IMR-90 (cell line): Measurements from ENCODE around the gene RTP5. TPM values are rescaled to one million over a fixed set of nuclear protein-coding genes. Genes with fewer than 3 reads are reported as not detected.

Experiments used
- ATAC-seq: fragments of 200-7000 bp; cut with Tn5 transposase; 2 replicates; pipeline ENCODE4 v1.9.1; 2020; ENCODE audit warnings: low read depth, mild to moderate bottlenecking, moderate library complexity
- BruUV-seq: library from RNA; stranded (reverse); fragments of 400-500 nt; replicated peaks from 2 replicates; lab custom pipeline; 2021; lab: Mats Ljungman, UMichigan
- CTCF ChIA-PET: fragments of 300-600 bp; formaldehyde crosslinking; extraction: SDS; loops from one replicate; lab custom pipeline; 2021; ENCODE audit warnings: antibody characterized with exemption; lab: Yijun Ruan, JAX
- POLR2A ChIA-PET: fragments of 300-600 bp; sonication (Branson Sonifier 250); formaldehyde crosslinking; loops from one replicate; lab custom pipeline; 2022; ENCODE audit warnings: antibody characterized with exemption; ENCODE audit not compliant: unreplicated experiment; lab: Charles Lee
- DNase-seq: peaks from one replicate; pipeline ENCODE4 v3.0.0; 2013
- H2AFZ ChIP-seq: replicated peaks from 2 replicates; pipeline ENCODE3; 2013; ENCODE audit warnings: low read length, mild to moderate bottlenecking; ENCODE audit not compliant: poor library complexity
- H2AK5ac ChIP-seq: 2 replicates; pipeline ENCODE4 v1.6.1; 2013; ENCODE audit warnings: low read depth, low read length, inconsistent platforms
- H2AK9ac ChIP-seq: replicated peaks from 2 replicates; pipeline ENCODE3; 2013; ENCODE audit warnings: mild to moderate bottlenecking, low read depth, low read length, moderate library complexity; ENCODE audit not compliant: poor library complexity
- H2BK120ac ChIP-seq: 2 replicates; pipeline ENCODE4 v1.6.1; 2013; ENCODE audit warnings: low read depth, low read length, inconsistent platforms
- H2BK15ac ChIP-seq: 3 replicates; pipeline ENCODE4 v1.6.1; 2013; ENCODE audit warnings: low read depth, low read length, inconsistent platforms
- H2BK20ac ChIP-seq: 2 replicates; pipeline ENCODE4 v1.6.1; 2013; ENCODE audit warnings: low read depth, mild to moderate bottlenecking, inconsistent platforms, low read length, moderate library complexity
- H2BK5ac ChIP-seq: 2 replicates; pipeline ENCODE4 v1.6.1; 2013; ENCODE audit warnings: mild to moderate bottlenecking, low read depth, low read length, inconsistent platforms; ENCODE audit not compliant: poor library complexity, severe bottlenecking
- H3K14ac ChIP-seq: replicated peaks from 2 replicates; pipeline ENCODE4 v1.6.1; 2013; ENCODE audit warnings: low read depth, low read length, inconsistent platforms
- H3K18ac ChIP-seq: 2 replicates; pipeline ENCODE4 v1.6.1; 2013; ENCODE audit warnings: low read depth, low read length, control low read depth
- H3K23ac ChIP-seq: 2 replicates; pipeline ENCODE4 v1.6.1; 2013; ENCODE audit warnings: low read depth, low read length, inconsistent platforms
- H3K27ac ChIP-seq: 2 replicates; pipeline ENCODE4 v1.5.1; 2013; ENCODE audit warnings: mild to moderate bottlenecking, control low read depth, low read length; ENCODE audit not compliant: insufficient read depth
- H3K27me3 ChIP-seq: 2 replicates; pipeline ENCODE4 v1.6.1; 2013; ENCODE audit warnings: low read length; ENCODE audit not compliant: control insufficient read depth, insufficient read depth
- H3K36me3 ChIP-seq: 2 replicates; pipeline ENCODE4 v1.6.1; 2013; ENCODE audit warnings: low read length, mixed read lengths; ENCODE audit not compliant: control insufficient read depth, insufficient read depth
- H3K4ac ChIP-seq: 2 replicates; pipeline ENCODE4 v1.6.1; 2013; ENCODE audit warnings: low read depth, low read length, inconsistent platforms
- H3K4me1 ChIP-seq: 2 replicates; pipeline ENCODE4 v1.6.1; 2013; ENCODE audit warnings: low read length, mixed read lengths; ENCODE audit not compliant: control insufficient read depth, insufficient read depth
- H3K4me2 ChIP-seq: 2 replicates; pipeline ENCODE4 v1.6.1; 2013; ENCODE audit warnings: low read depth, mild to moderate bottlenecking, control low read depth, low read length, moderate library complexity
- H3K4me3 ChIP-seq: 2 replicates; pipeline ENCODE4 v1.5.1; 2013; ENCODE audit warnings: low read depth, mild to moderate bottlenecking, control low read depth, low read length, moderate library complexity; ENCODE audit not compliant: insufficient read depth
- H3K56ac ChIP-seq: 2 replicates; pipeline ENCODE4 v1.6.1; 2013; ENCODE audit warnings: low read length, inconsistent platforms; ENCODE audit not compliant: insufficient read depth; ENCODE audit errors: extremely low read depth
- H3K79me1 ChIP-seq, 2 experiments: 2 replicates each; pipeline ENCODE4 v1.6.1; 2013; ENCODE audit warnings: low read length in 2 of 2, inconsistent platforms in 1 of 2, low read depth in 1 of 2
- H3K9ac ChIP-seq: 2 replicates; pipeline ENCODE4 v1.6.1; 2013; ENCODE audit warnings: low read depth, low read length, control low read depth
- H3K9me1 ChIP-seq: 2 replicates; pipeline ENCODE4 v1.6.1; 2013; ENCODE audit warnings: low read length, inconsistent platforms; ENCODE audit not compliant: insufficient read depth
- H3K9me3 ChIP-seq: 2 replicates; pipeline ENCODE4 v1.6.1; 2013; ENCODE audit warnings: low read length; ENCODE audit not compliant: control insufficient read depth, insufficient read depth
- H4K20me1 ChIP-seq: 2 replicates; pipeline ENCODE4 v1.6.1; 2013; ENCODE audit warnings: low read length, inconsistent platforms; ENCODE audit not compliant: insufficient read depth
- H4K5ac ChIP-seq: 2 replicates; pipeline ENCODE4 v1.6.1; 2013; ENCODE audit warnings: mild to moderate bottlenecking, low read depth, low read length, control low read depth
- H4K8ac ChIP-seq, 2 experiments: 2 replicates each; pipeline ENCODE4 v1.6.1; 2013; ENCODE audit warnings: low read depth in 2 of 2, low read length in 2 of 2, control low read depth in 1 of 2, inconsistent platforms in 1 of 2
- H4K91ac ChIP-seq: 2 replicates; pipeline ENCODE4 v1.6.1; 2013; ENCODE audit warnings: low read depth, low read length, inconsistent platforms; ENCODE audit not compliant: insufficient read depth
- BHLHE40 ChIP-seq: fragments of 150-350 bp; IDR thresholded peaks from 2 replicates; pipeline ENCODE4 v1.6.1; 2016; ENCODE audit warnings: mild to moderate bottlenecking, low read depth, low read length
- CEBPB ChIP-seq: IDR thresholded peaks from 2 replicates; pipeline ENCODE4 v1.6.1; 2012; ENCODE audit warnings: low read depth, low read length, improper control_type of control experiment
- CHD1 ChIP-seq: IDR thresholded peaks from 2 replicates; pipeline ENCODE4 v1.6.1; 2012; ENCODE audit warnings: low read depth, low read length, improper control_type of control experiment
- FOS ChIP-seq: fragments of 150-350 bp; IDR thresholded peaks from 2 replicates; pipeline ENCODE4 v1.6.1; 2016; ENCODE audit warnings: low read depth, low read length
- MAFK ChIP-seq: IDR thresholded peaks from 2 replicates; pipeline ENCODE4 v1.6.1; 2012; ENCODE audit warnings: low read depth, low read length, improper control_type of control experiment
- MXI1 ChIP-seq: IDR thresholded peaks from 2 replicates; pipeline ENCODE4 v1.6.1; 2012; ENCODE audit warnings: low read depth, mild to moderate bottlenecking, low read length, moderate library complexity, borderline replicate concordance
- NFE2L2 ChIP-seq: fragments of 150-350 bp; IDR thresholded peaks from 2 replicates; pipeline ENCODE4 v1.6.1; 2016; ENCODE audit warnings: low read depth, mild to moderate bottlenecking, low read length
- POLR2A ChIP-seq: IDR thresholded peaks from 2 replicates; pipeline ENCODE4 v1.6.1; 2012; ENCODE audit warnings: mild to moderate bottlenecking, low read depth, low read length
- RCOR1 ChIP-seq: IDR thresholded peaks from 2 replicates; pipeline ENCODE4 v1.6.1; 2012; ENCODE audit warnings: mild to moderate bottlenecking, low read length, improper control_type of control experiment; ENCODE audit not compliant: insufficient replicate concordance
- RFX5 ChIP-seq: IDR thresholded peaks from 2 replicates; pipeline ENCODE4 v1.8.0; 2012; ENCODE audit warnings: low read depth, mild to moderate bottlenecking, low read length, moderate library complexity
- WGBS, 2 experiments: methylation state at CpG; one replicate each; pipeline versions ENCODE4 v1.1.5 to v1.1.7; 2013; ENCODE audit warnings: missing lambda C conversion rate in 2 of 2; ENCODE audit not compliant: insufficient read length in 1 of 2; ENCODE audit errors: extremely low coverage in 2 of 2; 5-methylcytosine and 5-hydroxymethylcytosine counted together
- dilution Hi-C: fragments of 300-500 bp; cut with HindIII; formaldehyde crosslinking; loops from one replicate; pipeline ENCODE4 v1.14.3; 2018; ENCODE audit warnings: low sequenced_read_pairs; ENCODE audit not compliant: unreplicated experiment
- in situ Hi-C: fragments of 300-500 bp; cut with MboI; formaldehyde crosslinking; loops from 3 replicates; pipeline ENCODE4 v1.14.3; 2019; ENCODE audit warnings: low sequenced_read_pairs, inconsistent platforms, mixed read lengths
- intact Hi-C: fragments of 100-400 bp; cut with micrococcal nuclease; formaldehyde crosslinking; loops from 2 replicates; pipeline ENCODE4 v1.10.0; 2022
- polyA plus RNA-seq, 3 experiments: library from polyadenylated mRNA; depleted of rRNA; stranded (reverse); fragments of >200 nt; gene quantifications; 2 replicates each; pipeline ENCODE4 v1.2.3, GENCODE V29; 2012; ENCODE audit warnings: low replicate concordance in 1 of 3
- total RNA-seq: library from RNA; depleted of rRNA; stranded (reverse); fragments of >200 nt; gene quantifications from 2 replicates; pipeline ENCODE4 v1.2.3, GENCODE V29; 2012
- TF ChIP-seq, protein P1 (sequence below): conservative IDR thresholded peaks from 2 replicates; pipeline ENCODE4 v1.5.1; 2012; ENCODE audit warnings: mild to moderate bottlenecking, low read depth, low read length, improper control_type of control experiment
- TF ChIP-seq, protein P2 (sequence below): fragments of 150-350 bp; IDR thresholded peaks from 2 replicates; pipeline ENCODE4 v1.6.1; 2016; ENCODE audit warnings: low read depth, mild to moderate bottlenecking, low read length, moderate library complexity, borderline replicate concordance

Gene RTP5
- total and polyA plus RNA-seq, 2 of the 4 experiments (the other 2 are of a cell fraction), result not detected

DNA sequence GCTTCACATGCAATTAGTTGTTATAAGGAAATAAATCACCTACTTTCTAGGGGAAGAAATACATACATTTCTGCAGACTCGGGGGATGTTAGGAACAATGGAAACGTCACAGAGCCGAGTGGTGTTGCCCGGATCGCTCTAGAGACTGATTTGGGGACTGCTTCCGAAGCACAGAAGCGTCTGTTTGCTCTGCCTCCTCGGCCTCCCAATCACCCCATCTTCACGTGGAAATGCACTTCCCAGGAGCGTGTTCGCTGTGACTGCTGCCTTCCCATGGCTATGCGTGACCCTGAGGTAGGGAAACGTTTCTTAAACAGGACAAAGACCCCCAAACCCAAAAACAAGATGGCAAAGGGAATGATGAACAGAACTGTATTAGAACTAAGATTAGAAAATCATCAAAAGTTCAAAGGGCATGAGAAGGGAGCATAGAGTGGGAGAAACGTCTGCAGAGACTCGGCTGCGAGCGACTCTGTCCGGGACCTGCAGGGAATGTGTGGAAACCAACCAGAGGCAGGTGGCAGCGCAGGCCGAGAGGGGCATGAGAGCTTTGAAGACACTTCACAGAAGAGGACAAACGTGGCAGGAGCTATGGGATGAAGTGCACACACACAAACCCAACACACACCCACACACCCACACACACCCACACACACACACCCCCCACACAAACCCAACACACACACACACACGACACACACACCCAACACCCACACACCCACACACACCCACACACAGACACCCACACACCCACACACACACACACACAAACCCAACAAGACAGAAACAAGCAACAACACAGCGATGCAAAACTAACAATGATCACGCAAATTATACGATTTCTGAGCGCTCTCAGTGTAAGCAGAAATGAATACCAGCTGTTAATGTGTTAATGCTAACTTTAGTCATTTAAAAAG lies 41.3 kb downstream of the RTP5 start:
- no peaks in the 10 kb centered on the region for H4K20me1 ChIP-seq
- no peaks in the 10 kb centered on the region for H3K36me3 ChIP-seq
- TF ChIP-seq BHLHE40 (no peak), RCOR1 (no peak), RFX5 (no peak), POLR2A (no peak), CEBPB (no peak), FOS (no peak), MXI1 (no peak), NFE2L2 (no peak), CHD1 (no peak), MAFK (no peak)
- TF ChIP-seq, protein P1, sequence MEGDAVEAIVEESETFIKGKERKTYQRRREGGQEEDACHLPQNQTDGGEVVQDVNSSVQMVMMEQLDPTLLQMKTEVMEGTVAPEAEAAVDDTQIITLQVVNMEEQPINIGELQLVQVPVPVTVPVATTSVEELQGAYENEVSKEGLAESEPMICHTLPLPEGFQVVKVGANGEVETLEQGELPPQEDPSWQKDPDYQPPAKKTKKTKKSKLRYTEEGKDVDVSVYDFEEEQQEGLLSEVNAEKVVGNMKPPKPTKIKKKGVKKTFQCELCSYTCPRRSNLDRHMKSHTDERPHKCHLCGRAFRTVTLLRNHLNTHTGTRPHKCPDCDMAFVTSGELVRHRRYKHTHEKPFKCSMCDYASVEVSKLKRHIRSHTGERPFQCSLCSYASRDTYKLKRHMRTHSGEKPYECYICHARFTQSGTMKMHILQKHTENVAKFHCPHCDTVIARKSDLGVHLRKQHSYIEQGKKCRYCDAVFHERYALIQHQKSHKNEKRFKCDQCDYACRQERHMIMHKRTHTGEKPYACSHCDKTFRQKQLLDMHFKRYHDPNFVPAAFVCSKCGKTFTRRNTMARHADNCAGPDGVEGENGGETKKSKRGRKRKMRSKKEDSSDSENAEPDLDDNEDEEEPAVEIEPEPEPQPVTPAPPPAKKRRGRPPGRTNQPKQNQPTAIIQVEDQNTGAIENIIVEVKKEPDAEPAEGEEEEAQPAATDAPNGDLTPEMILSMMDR, result no peak
- TF ChIP-seq, protein P2, sequence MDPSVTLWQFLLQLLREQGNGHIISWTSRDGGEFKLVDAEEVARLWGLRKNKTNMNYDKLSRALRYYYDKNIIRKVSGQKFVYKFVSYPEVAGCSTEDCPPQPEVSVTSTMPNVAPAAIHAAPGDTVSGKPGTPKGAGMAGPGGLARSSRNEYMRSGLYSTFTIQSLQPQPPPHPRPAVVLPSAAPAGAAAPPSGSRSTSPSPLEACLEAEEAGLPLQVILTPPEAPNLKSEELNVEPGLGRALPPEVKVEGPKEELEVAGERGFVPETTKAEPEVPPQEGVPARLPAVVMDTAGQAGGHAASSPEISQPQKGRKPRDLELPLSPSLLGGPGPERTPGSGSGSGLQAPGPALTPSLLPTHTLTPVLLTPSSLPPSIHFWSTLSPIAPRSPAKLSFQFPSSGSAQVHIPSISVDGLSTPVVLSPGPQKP, result no peak
- H3K14ac ChIP-seq, result no peak overlapping the region
- ChIA-PET CTCF (no interaction called here), POLR2A (no interaction called here)
- H3K4me3 ChIP-seq, result no peak overlapping the region
- no peak overlapping the region for H3K18ac ChIP-seq
- 91% methylated on average over 7 of the region's 26 CpGs; no CpG with 5 or more reads in 1 of the 2 experiments for WGBS, 2 experiments
- no peak overlapping the region for H3K9ac ChIP-seq
- H2BK5ac ChIP-seq, result peak overlapping the region; percentile 63
- H2AK5ac ChIP-seq, result no peak overlapping the region
- dilution Hi-C loops, result no loop called here
- intact Hi-C loops, result no loop called here
- BruUV-seq, result no TSS peak
- DNase-seq (no peak), ATAC-seq (no peak)
- H3K23ac ChIP-seq, result no peak overlapping the region
- no peak overlapping the region for H4K5ac ChIP-seq
- H4K8ac ChIP-seq, result no peak overlapping the region
- in situ Hi-C loops, result no loop called here
- no peak overlapping the region for H2AK9ac ChIP-seq
- H4K91ac ChIP-seq, result no peak overlapping the region
- H3K4ac ChIP-seq, result no peak overlapping the region
- H2AFZ ChIP-seq, result no peak overlapping the region
- H2BK20ac ChIP-seq, result no peak overlapping the region
- H3K4me1 ChIP-seq, result no peaks in the 10 kb centered on the region
- H2BK120ac ChIP-seq, result no peak overlapping the region
- no peak overlapping the region for H2BK15ac ChIP-seq
- no peaks in the 10 kb centered on the region for H3K79me1 ChIP-seq
- peaks cover 13% of the 10 kb centered on the region for H3K9me3 ChIP-seq
- no peak overlapping the region for H3K56ac ChIP-seq
- peaks cover 3% of the 10 kb centered on the region; the same call in 1 of the 2 replicates for H3K27me3 ChIP-seq
- H3K9me1 ChIP-seq, result no peaks in the 10 kb centered on the region
- no peak overlapping the region for H3K27ac ChIP-seq
- H3K4me2 ChIP-seq, result no peak overlapping the region
